22Rv1 (cell line): ENCODE measurements around the gene SPG7.

ENCODE experiments used
- ZFX ChIP-seq: fragments of 450-650 bp; IDR thresholded peaks from 2 replicates; pipeline ENCODE4 v1.6.1; 2017; ENCODE audit warnings: antibody characterized with exemption, borderline replicate concordance
- TF ChIP-seq, protein P1 (sequence below): fragments of 450-650 bp; IDR thresholded peaks from 2 replicates; pipeline ENCODE4 v1.5.1; 2017; ENCODE audit warnings: mild to moderate bottlenecking

DNA sequence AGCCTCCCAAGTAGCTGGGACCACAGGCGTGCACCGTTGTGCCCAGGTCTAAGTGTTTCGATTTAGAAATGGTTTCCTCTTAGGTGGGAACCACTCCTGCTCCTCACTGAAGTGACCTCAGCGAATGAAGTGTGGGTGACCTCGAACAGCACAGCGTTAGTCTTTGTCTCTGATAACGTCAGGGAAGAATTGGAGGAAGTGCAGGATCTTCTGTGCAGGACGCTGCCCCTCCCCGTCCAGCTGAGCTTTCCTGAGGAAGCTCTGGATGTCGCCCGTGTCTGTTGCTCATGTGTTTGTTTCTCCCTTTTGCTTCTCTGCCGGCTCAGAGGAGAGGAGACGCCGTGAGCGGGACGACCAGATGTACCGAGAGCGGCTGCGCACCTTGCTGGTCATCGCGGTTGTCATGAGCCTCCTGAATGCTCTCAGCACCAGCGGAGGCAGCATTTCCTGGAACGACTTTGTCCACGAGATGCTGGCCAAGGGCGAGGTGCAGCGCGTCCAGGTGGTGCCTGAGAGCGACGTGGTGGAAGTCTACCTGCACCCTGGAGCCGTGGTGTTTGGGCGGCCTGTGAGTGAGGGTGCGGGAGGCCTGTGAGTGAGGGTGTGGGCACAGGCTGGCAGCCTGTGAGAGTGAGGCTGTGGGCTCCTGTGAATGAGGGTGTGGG, 15.6 kb downstream of the SPG7 start:
- TF ChIP-seq, protein P1, sequence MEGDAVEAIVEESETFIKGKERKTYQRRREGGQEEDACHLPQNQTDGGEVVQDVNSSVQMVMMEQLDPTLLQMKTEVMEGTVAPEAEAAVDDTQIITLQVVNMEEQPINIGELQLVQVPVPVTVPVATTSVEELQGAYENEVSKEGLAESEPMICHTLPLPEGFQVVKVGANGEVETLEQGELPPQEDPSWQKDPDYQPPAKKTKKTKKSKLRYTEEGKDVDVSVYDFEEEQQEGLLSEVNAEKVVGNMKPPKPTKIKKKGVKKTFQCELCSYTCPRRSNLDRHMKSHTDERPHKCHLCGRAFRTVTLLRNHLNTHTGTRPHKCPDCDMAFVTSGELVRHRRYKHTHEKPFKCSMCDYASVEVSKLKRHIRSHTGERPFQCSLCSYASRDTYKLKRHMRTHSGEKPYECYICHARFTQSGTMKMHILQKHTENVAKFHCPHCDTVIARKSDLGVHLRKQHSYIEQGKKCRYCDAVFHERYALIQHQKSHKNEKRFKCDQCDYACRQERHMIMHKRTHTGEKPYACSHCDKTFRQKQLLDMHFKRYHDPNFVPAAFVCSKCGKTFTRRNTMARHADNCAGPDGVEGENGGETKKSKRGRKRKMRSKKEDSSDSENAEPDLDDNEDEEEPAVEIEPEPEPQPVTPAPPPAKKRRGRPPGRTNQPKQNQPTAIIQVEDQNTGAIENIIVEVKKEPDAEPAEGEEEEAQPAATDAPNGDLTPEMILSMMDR = no peak
- TF ChIP-seq ZFX = no peak
